Transverse colon (tissue), 4 donors: Measurements from ENCODE around the gene KCNJ5. TPM values are rescaled to one million over a fixed set of nuclear protein-coding genes. Genes with fewer than 3 reads are reported as not detected.

ENCODE experiments used
- DNase-seq: peaks from one replicate; pipeline ENCODE4 v3.0.0-alpha.2; 2019
- H3K27ac ChIP-seq, 4 donors: fragments of 200-600 bp; sonication (generic); 2 replicates each; pipeline ENCODE4 v1.5.1; 2016 to 2018; ENCODE audit warnings: inconsistent platforms in 4 of 4
- H3K27me3 ChIP-seq: fragments of 200-600 bp; sonication (generic); 2 replicates; pipeline ENCODE4 v1.5.1; 2017; ENCODE audit warnings: inconsistent platforms
- H3K36me3 ChIP-seq, 4 donors: fragments of 200-600 bp; sonication (generic); 2 replicates each; pipeline ENCODE4 v1.5.1; 2017 to 2019; ENCODE audit warnings: inconsistent platforms in 4 of 4
- H3K4me1 ChIP-seq, 4 donors: fragments of 200-600 bp; sonication (generic); 2 replicates each; pipeline ENCODE4 v1.5.1; 2017 to 2020; ENCODE audit warnings: inconsistent platforms in 4 of 4
- H3K4me3 ChIP-seq, 4 donors: fragments of 200-600 bp; sonication (generic); 1 replicate in 1 of 4; 2 replicates in 3 of 4; pipeline versions ENCODE4 v1.5.1 to v1.6.1; 2017 to 2019; ENCODE audit warnings: inconsistent platforms in 4 of 4
- H3K9me3 ChIP-seq, 2 donors: fragments of 200-600 bp; sonication (generic); 2 replicates each; pipeline ENCODE4 v1.5.1; 2017 to 2019; ENCODE audit warnings: inconsistent platforms in 2 of 2
- CTCF ChIP-seq, 5 experiments: fragments of 200-600 bp in 3 of 5; fragments of 450-650 bp in 2 of 5; sonication (generic) in 3 of 5; IDR thresholded peaks; 1 replicate in 2 of 5; 2 replicates in 3 of 5; pipeline ENCODE4 v1.5.1; 2016 to 2017; ENCODE audit warnings: antibody characterized with exemption in 5 of 5, inconsistent platforms in 3 of 5, mild to moderate bottlenecking in 2 of 5, moderate library complexity in 1 of 5
- EP300 ChIP-seq: sonication (generic); formaldehyde crosslinking; IDR thresholded peaks from one replicate; pipeline ENCODE4 v1.6.1; 2017; ENCODE audit warnings: antibody characterized with exemption, low read depth
- POLR2A ChIP-seq: fragments of 450-650 bp; IDR thresholded peaks from one replicate; pipeline ENCODE4 v1.6.1; 2016; ENCODE audit warnings: antibody characterized with exemption, mild to moderate bottlenecking, moderate library complexity
- POLR2AphosphoS5 ChIP-seq, 3 donors: sonication (generic); formaldehyde crosslinking; IDR thresholded peaks; one replicate each; pipeline ENCODE4 v1.6.1; 2016; ENCODE audit warnings: antibody characterized with exemption in 3 of 3
- WGBS, 2 donors: methylation state at CpG; one replicate each; pipeline ENCODE4 v1.1.5; 2018; ENCODE audit warnings: low coverage in 1 of 2; 5-methylcytosine and 5-hydroxymethylcytosine counted together
- in situ Hi-C, 4 donors: fragments of 200-750 bp; cut with MboI; loops; one replicate each; pipeline versions ENCODE4 v1.15.0 to v1.15.1; 2017; ENCODE audit warnings: low sequenced_read_pairs in 3 of 4, low pct_ligation_motif_present in 1 of 4, low pct_unique_long_range_greater_than_20kb in 1 of 4
- intact Hi-C: fragments of 100-400 bp; cut with DNase I; formaldehyde crosslinking; loops from one replicate; pipeline ENCODE4 v1.15.1; 2023; ENCODE audit warnings: low total_unique reads
- total RNA-seq, 4 donors: library from RNA; depleted of rRNA; stranded (reverse); fragments of >200 nt; gene quantifications; one replicate each; pipeline ENCODE4 v1.1.0, GENCODE V29; 2016

KCNJ5 gene
- total RNA-seq, 4 donors from 2014 or later: 0.14 to 17.1 (median 7.4) TPM

- H3K36me3 ChIP-seq: no peaks in the 10 kb centered on the region
- intact Hi-C loops: no loop called here
- H3K27me3 ChIP-seq: no peaks in the 10 kb centered on the region
- no peaks in the 10 kb centered on the region for H3K9me3 ChIP-seq
- no peak for DNase-seq
- H3K4me3 ChIP-seq: no peak overlapping the region
- H3K4me1 ChIP-seq: peaks cover 0 to 4% (median 0%) of the 10 kb centered on the region in 4 donors
- WGBS, 2 donors: 93% methylated on average over 13 of the region's 13 CpGs; no CpG with 5 or more reads in 1 of the 2 donors
- no peak overlapping the region for H3K27ac ChIP-seq
- TF ChIP-seq POLR2A (no peak), EP300 (no peak), CTCF (IDR thresholded peaks at IDR 0.05) (no peak), POLR2AphosphoS5 (IDR thresholded peaks at IDR 0.05) (no peak)
- in situ Hi-C loops: no loop called here
Observed at GRCh38 chr11:128942272-128942612, 51.1 kb downstream of the KCNJ5 start.

- H3K27ac ChIP-seq: no peak within 1 kb of the TSS
- in situ Hi-C loops: no loop called here
- WGBS, 2 donors: 90% methylated on average over 21 of the region's 21 CpGs; no CpG with 5 or more reads in 1 of the 2 donors
- DNase-seq: no peak
- H3K36me3 ChIP-seq: no peaks in the 10 kb centered on the region
- TF ChIP-seq POLR2A: no peak
- TF ChIP-seq POLR2AphosphoS5 (IDR thresholded peaks at IDR 0.05): no peak
- TF ChIP-seq EP300: no peak
- no peak for TF ChIP-seq CTCF (IDR thresholded peaks at IDR 0.05)
- H3K4me1 ChIP-seq: peaks cover 0 to 4% (median 0%) of the 10 kb centered on the region in 4 donors
- intact Hi-C loops: no loop called here
- H3K4me3 ChIP-seq: no peak within 1 kb of the TSS
- H3K9me3 ChIP-seq: no peaks in the 10 kb centered on the region
- no peaks in the 10 kb centered on the region for H3K27me3 ChIP-seq
Observed at GRCh38 chr11:128942817-128943427, 51.8 kb downstream of the KCNJ5 start, which contains the start of gene TP53AIP1. Gene TP53AIP1 (minus strand): TSS chr11:128942871. CDS start chr11:128937818, 5,053 bp downstream.

- in situ Hi-C loops: no loop called here
- intact Hi-C loops: no loop called here
- TF ChIP-seq CTCF (IDR thresholded peaks at IDR 0.05): no peak
- TF ChIP-seq POLR2AphosphoS5 (IDR thresholded peaks at IDR 0.05): no peak
- no peak for TF ChIP-seq EP300
- no peak for TF ChIP-seq POLR2A
- no peak for DNase-seq
- no peaks in the 10 kb centered on the region for H3K9me3 ChIP-seq
- WGBS, 2 donors: 86% methylated on average over 16 of the region's 16 CpGs; no CpG with 5 or more reads in 1 of the 2 donors
- peaks cover 0 to 4% (median 0%) of the 10 kb centered on the region in 4 donors for H3K4me1 ChIP-seq
- H3K27me3 ChIP-seq: no peaks in the 10 kb centered on the region
- no peak overlapping the region for H3K27ac ChIP-seq
- H3K36me3 ChIP-seq: no peaks in the 10 kb centered on the region
- H3K4me3 ChIP-seq: no peak overlapping the region
Observed at GRCh38 chr11:128943428-128943976, 52.3 kb downstream of the KCNJ5 start.

- H3K4me1 ChIP-seq: peaks cover 0 to 4% (median 0%) of the 10 kb centered on the region in 4 donors
- in situ Hi-C loops (no loop called here), intact Hi-C loops (no loop called here)
- 33 to 52% methylated on average over 2 of the region's 2 CpGs for WGBS, 2 donors
- no peaks in the 10 kb centered on the region for H3K9me3 ChIP-seq
- H3K27ac ChIP-seq: no peak overlapping the region
- H3K36me3 ChIP-seq: no peaks in the 10 kb centered on the region
- H3K4me3 ChIP-seq: no peak overlapping the region
- TF ChIP-seq POLR2AphosphoS5 (IDR thresholded peaks at IDR 0.05): no peak
- TF ChIP-seq POLR2A: no peak
- no peak for TF ChIP-seq CTCF (IDR thresholded peaks at IDR 0.05)
- TF ChIP-seq EP300: no peak
- no peaks in the 10 kb centered on the region for H3K27me3 ChIP-seq
- no peak for DNase-seq
Observed at GRCh38 chr11:128946648-128947047, 55.5 kb downstream of the KCNJ5 start.
